NOMO-1 treated with DMSO at 0.1 percent for 48 hours (cell line): Measurements from ENCODE around the gene MCM9.

Experiments used
- DNase-seq: peaks from one replicate; lab custom pipeline; 2025; ENCODE audit not compliant: unreplicated experiment; lab: John Stamatoyannopoulos, UW

MCM9 gene

GRCh38 chr6:118934461-118935330 is at the start of gene MCM9:
Gene MCM9 (minus strand): TSS chr6:118935159. CDS start chr6:118931723, 3,436 bp downstream.
- DNase-seq = peak; percentile 92

GRCh38 chr6:118984342-118984741 is 49.4 kb upstream of the MCM9 start:
- DNase-seq = no peak

- no peak for DNase-seq
Observed at GRCh38 chr6:118982575-118982911, 47.6 kb upstream of the MCM9 start.

- no peak for DNase-seq
Observed at GRCh38 chr6:118981884-118982574, 47.1 kb upstream of the MCM9 start.

GRCh38 chr6:118980063-118980462 is 45.1 kb upstream of the MCM9 start:
- peak; percentile 60 for DNase-seq

- no peak for DNase-seq
Observed at GRCh38 chr6:118974790-118975189, 39.8 kb upstream of the MCM9 start.

- no peak for DNase-seq
Observed at GRCh38 chr6:118971682-118972081, 36.7 kb upstream of the MCM9 start.

- no peak for DNase-seq
Observed at GRCh38 chr6:118970866-118971265, 35.9 kb upstream of the MCM9 start.

- DNase-seq = peak; percentile 38
Observed at GRCh38 chr6:118968416-118968815, 33.5 kb upstream of the MCM9 start.

GRCh38 chr6:118967239-118967638 is 32.3 kb upstream of the MCM9 start:
- no peak for DNase-seq

GRCh38 chr6:118965843-118966370 is 30.9 kb upstream of the MCM9 start:
- no peak for DNase-seq

GRCh38 chr6:118965371-118965770 is 30.4 kb upstream of the MCM9 start:
- DNase-seq = no peak

- peak; percentile 41 for DNase-seq
Observed at GRCh38 chr6:118963003-118963402, 28.0 kb upstream of the MCM9 start.

- DNase-seq = no peak
Observed at GRCh38 chr6:118959903-118960302, 24.9 kb upstream of the MCM9 start.

GRCh38 chr6:118953391-118953790 is 18.4 kb upstream of the MCM9 start:
- no peak for DNase-seq

- no peak for DNase-seq
Observed at GRCh38 chr6:118952683-118953082, 17.7 kb upstream of the MCM9 start.

GRCh38 chr6:118945217-118945616 is 10.3 kb upstream of the MCM9 start:
- no peak for DNase-seq

- no peak for DNase-seq
Observed at GRCh38 chr6:118940770-118941169, 5.8 kb upstream of the MCM9 start.

- no peak for DNase-seq
Observed at GRCh38 chr6:118939683-118940082, 4.7 kb upstream of the MCM9 start.

- DNase-seq = no peak
Observed at GRCh38 chr6:118935978-118936703, 1.2 kb upstream of the MCM9 start.

GRCh38 chr6:118935331-118935668 is 341 bp upstream of the MCM9 start:
- no peak for DNase-seq
